Body of pancreas (tissue), 4 donors: ENCODE results near the gene THPO. TPM values are rescaled to one million over a fixed set of nuclear protein-coding genes. Genes with fewer than 3 reads are reported as not detected.

ENCODE experiments used
- ATAC-seq: fragments of 150-250 bp; one replicate; pipeline ENCODE4 v1.9.1; 2016
- DNase-seq, 4 donors: peaks; one replicate each; pipeline ENCODE4 v3.0.0-alpha.2; 2019
- H3K27ac ChIP-seq, 4 donors: fragments of 200-600 bp; sonication (generic); 1 replicate in 3 of 4; 2 replicates in 1 of 4; pipeline versions ENCODE4 v1.5.1 to v1.6.1; 2016 to 2019; ENCODE audit warnings: mild to moderate bottlenecking in 1 of 4, mixed read lengths in 1 of 4, moderate library complexity in 1 of 4
- H3K27me3 ChIP-seq, 2 donors: fragments of 200-600 bp; sonication (generic); one replicate each; pipeline ENCODE4 v1.6.0; 2016; ENCODE audit warnings: mild to moderate bottlenecking in 1 of 2
- H3K36me3 ChIP-seq, 2 donors: fragments of 200-600 bp; sonication (generic); replicated peaks in 1 of 2; 2 replicates each; pipeline ENCODE4 v1.5.1; 2016; ENCODE audit warnings: low read depth in 2 of 2; ENCODE audit not compliant: insufficient read depth in 1 of 2
- H3K4me1 ChIP-seq: fragments of 200-600 bp; sonication (generic); one replicate; pipeline ENCODE4 v1.6.0; 2016
- H3K4me3 ChIP-seq, 2 donors: fragments of 200-600 bp; sonication (generic); 1 replicate in 1 of 2; 2 replicates in 1 of 2; pipeline ENCODE4 v1.5.1; 2016 to 2019
- H3K9me3 ChIP-seq, 3 donors: fragments of 200-600 bp; sonication (generic); 1 replicate in 2 of 3; 2 replicates in 1 of 3; pipeline ENCODE4 v1.5.1; 2016
- POLR2A ChIP-seq, 3 donors: fragments of 450-650 bp; IDR thresholded peaks; one replicate each; pipeline ENCODE4 v1.6.1; 2016; ENCODE audit warnings: antibody characterized with exemption in 3 of 3, mild to moderate bottlenecking in 2 of 3
- WGBS, 2 donors: methylation state at CpG; one replicate each; pipeline ENCODE4 v1.1.5; 2017; 5-methylcytosine and 5-hydroxymethylcytosine counted together
- intact Hi-C: fragments of 100-400 bp; cut with DNase I; formaldehyde crosslinking; loops from one replicate; pipeline ENCODE4 v1.15.1; 2023
- total RNA-seq, 2 donors: library from RNA; depleted of rRNA; stranded (reverse); fragments of >200 nt; gene quantifications; one replicate each; pipeline ENCODE4 v1.1.0, GENCODE V29; 2016
- TF ChIP-seq, protein P1 (sequence below), 7 experiments: fragments of 450-650 bp in 4 of 7; fragments of 200-600 bp in 3 of 7; sonication (generic) in 3 of 7; IDR thresholded peaks; one replicate each; pipeline ENCODE4 v1.5.1; 2016 to 2019; ENCODE audit warnings: antibody characterized with exemption in 7 of 7

Gene THPO
- total RNA-seq, 2 donors from 2014 or later: not detected

DNA sequence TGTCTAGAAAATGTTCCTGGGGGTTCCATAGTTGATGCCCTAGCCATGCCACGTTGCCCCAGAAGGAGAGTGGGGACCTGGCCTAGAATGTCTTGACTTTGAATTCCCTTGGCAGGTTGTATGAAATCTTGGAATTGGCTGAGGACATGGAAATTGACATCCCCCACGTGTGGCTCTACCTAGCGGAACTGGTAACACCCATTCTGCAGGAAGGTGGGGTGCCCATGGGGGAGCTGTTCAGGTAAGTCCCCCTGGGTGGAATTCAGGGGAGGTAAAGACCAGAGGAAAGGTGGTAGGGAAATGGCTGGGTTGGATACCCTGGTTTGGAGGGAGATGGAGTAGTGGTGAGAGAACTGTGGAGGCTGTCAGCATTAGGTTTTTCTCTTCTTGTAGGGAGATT, 49.5 kb downstream of the THPO start:
- H3K4me3 ChIP-seq: no peak overlapping the region
- intact Hi-C loops: no loop called here
- 43 to 59% methylated on average over 3 of the region's 3 CpGs for WGBS, 2 donors
- H3K36me3 ChIP-seq: peaks cover 65 to 86% of the 10 kb centered on the region in 2 donors
- H3K27me3 ChIP-seq: no peaks in the 10 kb centered on the region
- no peak for ATAC-seq
- no peaks in the 10 kb centered on the region for H3K9me3 ChIP-seq
- no peak overlapping the region for H3K27ac ChIP-seq
- DNase-seq: no peak
- TF ChIP-seq, protein P1, sequence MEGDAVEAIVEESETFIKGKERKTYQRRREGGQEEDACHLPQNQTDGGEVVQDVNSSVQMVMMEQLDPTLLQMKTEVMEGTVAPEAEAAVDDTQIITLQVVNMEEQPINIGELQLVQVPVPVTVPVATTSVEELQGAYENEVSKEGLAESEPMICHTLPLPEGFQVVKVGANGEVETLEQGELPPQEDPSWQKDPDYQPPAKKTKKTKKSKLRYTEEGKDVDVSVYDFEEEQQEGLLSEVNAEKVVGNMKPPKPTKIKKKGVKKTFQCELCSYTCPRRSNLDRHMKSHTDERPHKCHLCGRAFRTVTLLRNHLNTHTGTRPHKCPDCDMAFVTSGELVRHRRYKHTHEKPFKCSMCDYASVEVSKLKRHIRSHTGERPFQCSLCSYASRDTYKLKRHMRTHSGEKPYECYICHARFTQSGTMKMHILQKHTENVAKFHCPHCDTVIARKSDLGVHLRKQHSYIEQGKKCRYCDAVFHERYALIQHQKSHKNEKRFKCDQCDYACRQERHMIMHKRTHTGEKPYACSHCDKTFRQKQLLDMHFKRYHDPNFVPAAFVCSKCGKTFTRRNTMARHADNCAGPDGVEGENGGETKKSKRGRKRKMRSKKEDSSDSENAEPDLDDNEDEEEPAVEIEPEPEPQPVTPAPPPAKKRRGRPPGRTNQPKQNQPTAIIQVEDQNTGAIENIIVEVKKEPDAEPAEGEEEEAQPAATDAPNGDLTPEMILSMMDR (IDR thresholded peaks at IDR 0.05): no peak
- no peak for TF ChIP-seq POLR2A (IDR thresholded peaks at IDR 0.05)
- H3K4me1 ChIP-seq: no peaks in the 10 kb centered on the region

DNA sequence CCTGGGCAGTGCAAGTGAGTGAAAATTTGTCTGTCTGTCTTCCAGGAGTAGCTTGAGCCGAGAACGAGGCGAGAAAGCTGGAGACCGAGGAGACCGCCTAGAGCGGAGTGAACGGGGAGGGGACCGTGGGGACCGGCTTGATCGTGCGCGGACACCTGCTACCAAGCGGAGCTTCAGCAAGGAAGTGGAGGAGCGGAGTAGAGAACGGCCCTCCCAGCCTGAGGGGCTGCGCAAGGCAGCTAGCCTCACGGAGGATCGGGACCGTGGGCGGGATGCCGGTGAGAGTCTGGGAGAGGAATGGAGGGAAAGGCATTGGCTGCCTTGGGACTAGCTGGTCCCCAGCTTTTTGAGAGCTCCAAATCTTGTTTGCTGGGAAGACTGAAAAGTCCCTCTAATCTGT, 50.8 kb downstream of the THPO start:
- H3K27me3 ChIP-seq: no peaks in the 10 kb centered on the region
- no peak overlapping the region for H3K4me3 ChIP-seq
- DNase-seq: no peak
- no peak for TF ChIP-seq POLR2A (IDR thresholded peaks at IDR 0.05)
- TF ChIP-seq, protein P1 (IDR thresholded peaks at IDR 0.05): no peak
- 89 to 93% methylated on average over 21 of the region's 21 CpGs for WGBS, 2 donors
- no peaks in the 10 kb centered on the region for H3K9me3 ChIP-seq
- intact Hi-C loops: no loop called here
- H3K4me1 ChIP-seq: peaks cover 4% of the 10 kb centered on the region
- no peak for ATAC-seq
- H3K36me3 ChIP-seq: peaks cover 72 to 90% of the 10 kb centered on the region in 2 donors
- H3K27ac ChIP-seq: no peak overlapping the region

DNA sequence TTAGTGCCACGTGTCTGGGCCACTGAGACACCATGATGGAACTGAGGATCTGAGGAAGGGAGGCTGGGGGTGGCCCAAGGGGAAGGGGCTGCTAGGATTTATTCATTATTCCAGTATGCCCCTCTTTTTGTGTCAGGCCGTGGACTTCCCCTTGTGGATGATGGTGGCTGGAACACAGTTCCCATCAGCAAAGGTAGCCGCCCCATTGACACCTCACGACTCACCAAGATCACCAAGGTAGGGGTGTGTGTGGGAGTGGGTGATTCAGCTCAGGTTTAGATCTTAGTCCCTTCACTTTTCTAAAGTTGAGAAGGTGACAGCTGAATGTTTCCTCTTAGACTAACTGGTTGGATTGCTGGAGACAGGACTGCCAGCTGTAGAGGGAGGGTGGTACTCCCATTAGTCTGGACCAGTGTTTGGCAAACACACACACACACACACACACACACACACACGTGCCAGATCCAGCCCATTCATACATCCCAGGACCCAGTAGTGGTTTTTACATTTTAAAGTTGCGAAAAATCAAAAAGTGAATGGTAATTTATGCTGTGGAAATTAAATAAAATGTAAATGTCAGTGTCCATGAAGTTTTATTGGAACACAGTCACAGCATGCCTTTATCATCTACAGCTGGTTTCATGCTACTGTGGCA, 52.2 kb downstream of the THPO start:
- peaks cover 18% of the 10 kb centered on the region for H3K4me1 ChIP-seq
- no peak overlapping the region for H3K27ac ChIP-seq
- intact Hi-C loops: no loop called here
- H3K36me3 ChIP-seq: peaks cover 69 to 90% of the 10 kb centered on the region in 2 donors
- H3K9me3 ChIP-seq: no peaks in the 10 kb centered on the region
- 77 to 80% methylated on average over 6 of the region's 6 CpGs for WGBS, 2 donors
- DNase-seq (no peak), ATAC-seq (no peak)
- TF ChIP-seq POLR2A (IDR thresholded peaks at IDR 0.05): no peak
- TF ChIP-seq, protein P1 (IDR thresholded peaks at IDR 0.05): no peak
- no peak overlapping the region for H3K4me3 ChIP-seq
- H3K27me3 ChIP-seq: no peaks in the 10 kb centered on the region

DNA sequence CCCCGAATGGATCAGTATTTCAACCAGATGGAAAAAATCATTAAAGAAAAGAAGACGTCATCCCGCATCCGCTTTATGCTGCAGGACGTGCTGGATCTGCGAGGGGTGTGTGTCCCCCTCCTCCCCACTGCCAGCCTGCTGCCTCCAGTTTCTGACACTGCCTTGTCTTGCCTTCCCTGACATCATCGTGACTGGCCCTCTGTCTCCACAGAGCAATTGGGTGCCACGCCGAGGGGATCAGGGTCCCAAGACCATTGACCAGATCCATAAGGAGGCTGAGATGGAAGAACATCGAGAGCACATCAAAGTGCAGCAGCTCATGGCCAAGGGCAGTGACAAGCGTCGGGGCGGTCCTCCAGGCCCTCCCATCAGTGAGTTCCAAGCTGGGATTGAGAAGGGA, 52.7 kb downstream of the THPO start:
- DNase-seq: no peak
- no peak overlapping the region for H3K27ac ChIP-seq
- H3K4me1 ChIP-seq: peaks cover 23% of the 10 kb centered on the region
- H3K36me3 ChIP-seq: peaks cover 69 to 87% of the 10 kb centered on the region in 2 donors
- TF ChIP-seq, protein P1 (IDR thresholded peaks at IDR 0.05): no peak
- TF ChIP-seq POLR2A (IDR thresholded peaks at IDR 0.05): no peak
- H3K9me3 ChIP-seq: no peaks in the 10 kb centered on the region
- H3K4me3 ChIP-seq: no peak overlapping the region
- intact Hi-C loops: no loop called here
- ATAC-seq: no peak
- WGBS, 2 donors: 79 to 87% methylated on average over 11 to 12 of the region's 13 CpGs
- no peaks in the 10 kb centered on the region for H3K27me3 ChIP-seq

DNA sequence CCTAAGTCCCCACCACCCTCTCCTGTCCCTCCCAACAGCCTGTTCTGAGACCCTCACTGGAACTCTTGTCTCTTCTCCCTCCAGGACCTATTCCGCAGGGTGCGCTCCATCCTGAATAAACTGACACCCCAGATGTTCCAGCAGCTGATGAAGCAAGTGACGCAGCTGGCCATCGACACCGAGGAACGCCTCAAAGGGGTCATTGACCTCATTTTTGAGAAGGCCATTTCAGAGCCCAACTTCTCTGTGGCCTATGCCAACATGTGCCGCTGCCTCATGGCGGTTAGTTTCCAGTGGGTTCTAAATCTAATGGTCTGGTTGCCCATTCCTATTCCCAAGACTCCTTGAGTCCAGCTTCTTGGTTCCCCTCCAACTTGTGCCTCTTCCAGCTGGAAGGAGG, 54.3 kb downstream of the THPO start:
- intact Hi-C loops: no loop called here
- Histone ChIP-seq H3K36me3 (peaks cover 61 to 80% of the 10 kb centered on the region in 2 donors), H3K4me1 (peaks cover 38% of the 10 kb centered on the region), H3K27me3 (no peaks in the 10 kb centered on the region), H3K27ac (no peak overlapping the region), H3K9me3 (no peaks in the 10 kb centered on the region), H3K4me3 (no peak overlapping the region)
- WGBS, 2 donors: 80 to 98% methylated on average over 4 to 8 of the region's 8 CpGs
- ATAC-seq (no peak), DNase-seq (no peak)
- TF ChIP-seq POLR2A (IDR thresholded peaks at IDR 0.05): no peak
- TF ChIP-seq, protein P1 (IDR thresholded peaks at IDR 0.05): no peak
